Spinal cord (tissue), 10 donors: ENCODE results near the gene PTPMT1. TPM values are rescaled to one million over a fixed set of nuclear protein-coding genes. Genes with fewer than 3 reads are reported as not detected.
"Not testable (repeated sequence)": the region's sequence is repeated elsewhere in the genome, so short reads cannot be mapped to it uniquely, and the experiment has no call there.

Experiments used
- DNase-seq, 6 donors: peaks; one replicate each; pipeline versions ENCODE4 v3.0.0 to v3.0.0-alpha.2; 2013 to 2015; ENCODE audit warnings: low spot score in 6 of 6, low read depth in 4 of 6
- H3K27ac ChIP-seq: one replicate; pipeline ENCODE4 v1.5.1; 2013; ENCODE audit warnings: low read depth, low read length, control low read depth
- H3K27me3 ChIP-seq: one replicate; pipeline ENCODE4 v1.6.1; 2013; ENCODE audit warnings: low read length; ENCODE audit not compliant: control insufficient read depth, insufficient read depth
- H3K36me3 ChIP-seq: one replicate; pipeline ENCODE4 v1.6.1; 2013; ENCODE audit warnings: low read length; ENCODE audit not compliant: control insufficient read depth, insufficient read depth
- H3K4me1 ChIP-seq: one replicate; pipeline ENCODE4 v1.6.1; 2013; ENCODE audit warnings: low read length; ENCODE audit not compliant: control insufficient read depth, insufficient read depth
- H3K4me3 ChIP-seq: one replicate; pipeline ENCODE4 v1.5.1; 2013; ENCODE audit warnings: low read depth, low read length, control low read depth
- H3K9me3 ChIP-seq: one replicate; pipeline ENCODE4 v1.6.1; 2013; ENCODE audit warnings: low read length; ENCODE audit not compliant: control insufficient read depth, insufficient read depth
- WGBS: methylation state at CpG from one replicate; pipeline ENCODE4 v1.1.5; 2013; ENCODE audit warnings: missing lambda C conversion rate; ENCODE audit not compliant: insufficient coverage; 5-methylcytosine and 5-hydroxymethylcytosine counted together
- polyA plus RNA-seq, 2 donors: library from polyadenylated mRNA; unstranded; fragments of 120-200 nt; gene quantifications; one replicate each; pipeline ENCODE4 v1.2.1, GENCODE V29; 2013; ENCODE audit not compliant: insufficient read length in 2 of 2
- total RNA-seq, 2 donors: library from RNA; depleted of rRNA in 1 of 2; stranded (reverse); fragments of 120-200 nt in 1 of 2; fragments of >200 nt in 1 of 2; gene quantifications; one replicate each; pipeline versions ENCODE4 v1.2.3 to v1.2.4, GENCODE V29; 2013 to 2014
- donor health status: healthy.

PTPMT1 gene
- total and polyA plus RNA-seq, 4 donors: 41.8 to 83.7 (median 78.3) TPM

GRCh38 chr11:47557004-47557403 is 8.4 kb upstream of the PTPMT1 start:
- DNase-seq, H3K4me3 ChIP-seq, H3K27me3 ChIP-seq, H3K9me3 ChIP-seq, H3K27ac ChIP-seq, H3K4me1 ChIP-seq, H3K36me3 ChIP-seq: not testable (repeated sequence)
- 100% methylated on average over 4 of the region's 12 CpGs for WGBS

- no peak overlapping the region for H3K27ac ChIP-seq
- H3K4me1 ChIP-seq: no peaks in the 10 kb centered on the region
- no peaks in the 10 kb centered on the region for H3K9me3 ChIP-seq
- no peaks in the 10 kb centered on the region for H3K27me3 ChIP-seq
- WGBS: no CpG with 5 or more reads among the region's 1 CpG
- H3K4me3 ChIP-seq: no peak overlapping the region
- no peak for DNase-seq
- no peaks in the 10 kb centered on the region for H3K36me3 ChIP-seq
Observed at GRCh38 chr11:47558695-47559094, 6.7 kb upstream of the PTPMT1 start.

GRCh38 chr11:47560426-47560825 is 5.0 kb upstream of the PTPMT1 start:
- H3K4me1 ChIP-seq: peaks cover 7% of the 10 kb centered on the region
- no peak overlapping the region for H3K4me3 ChIP-seq
- 90% methylated on average over 2 of the region's 2 CpGs for WGBS
- no peak for DNase-seq
- no peak overlapping the region for H3K27ac ChIP-seq
- H3K36me3 ChIP-seq: no peaks in the 10 kb centered on the region
- no peaks in the 10 kb centered on the region for H3K27me3 ChIP-seq
- no peaks in the 10 kb centered on the region for H3K9me3 ChIP-seq

GRCh38 chr11:47562393-47562792 is 3.0 kb upstream of the PTPMT1 start:
- WGBS: 100% methylated on average over 2 of the region's 4 CpGs
- H3K27ac ChIP-seq: not testable (repeated sequence)

GRCh38 chr11:47564366-47564765 is 1.0 kb upstream of the PTPMT1 start:
- H3K9me3 ChIP-seq, H3K36me3 ChIP-seq, H3K27ac ChIP-seq, H3K27me3 ChIP-seq, DNase-seq, H3K4me3 ChIP-seq: not testable (repeated sequence)
- WGBS: 100% methylated on average over 3 of the region's 10 CpGs
- H3K4me1 ChIP-seq: peaks cover 16% of the 10 kb centered on the region

More at GRCh38 chr11:47562393-47562792, 3.0 kb upstream of the PTPMT1 start:
- not testable (repeated sequence) for H3K36me3 ChIP-seq, H3K27me3 ChIP-seq, DNase-seq, H3K9me3 ChIP-seq, H3K4me3 ChIP-seq
- H3K4me1 ChIP-seq: peaks cover 16% of the 10 kb centered on the region

GRCh38 chr11:47564933-47565339 is 463 bp upstream of the PTPMT1 start:
- DNase-seq: no peak
- no peaks in the 10 kb centered on the region for H3K9me3 ChIP-seq
- peak overlapping the region; percentile 82 for H3K27ac ChIP-seq
- peaks cover 16% of the 10 kb centered on the region for H3K4me1 ChIP-seq
- 8% methylated on average over 9 of the region's 11 CpGs for WGBS
- peak overlapping the region; percentile 74 for H3K4me3 ChIP-seq
- peaks cover 15% of the 10 kb centered on the region for H3K36me3 ChIP-seq
- no peaks in the 10 kb centered on the region for H3K27me3 ChIP-seq

- Histone ChIP-seq H3K27ac (no peak overlapping the region), H3K36me3 (peaks cover 19% of the 10 kb centered on the region), H3K4me3 (peak overlapping the region; percentile 74), H3K9me3 (no peaks in the 10 kb centered on the region), H3K27me3 (no peaks in the 10 kb centered on the region), H3K4me1 (peaks cover 16% of the 10 kb centered on the region)
- no peak for DNase-seq
- 48% methylated on average over 12 of the region's 17 CpGs for WGBS
Observed at GRCh38 chr11:47566149-47566698, 825 bp downstream of the PTPMT1 start.

GRCh38 chr11:47569646-47570045 is 4.2 kb downstream of the PTPMT1 start:
- no peak overlapping the region for H3K27ac ChIP-seq
- H3K27me3 ChIP-seq: no peaks in the 10 kb centered on the region
- WGBS: over 99% methylated on average over 7 of the region's 7 CpGs
- peaks cover 35% of the 10 kb centered on the region for H3K36me3 ChIP-seq
- no peak for DNase-seq
- no peak overlapping the region for H3K4me3 ChIP-seq
- no peaks in the 10 kb centered on the region for H3K9me3 ChIP-seq
- peaks cover 27% of the 10 kb centered on the region for H3K4me1 ChIP-seq

GRCh38 chr11:47570651-47571356 is 5.4 kb downstream of the PTPMT1 start:
- Histone ChIP-seq H3K27ac (no peak overlapping the region), H3K4me3 (no peak overlapping the region), H3K36me3 (peaks cover 47% of the 10 kb centered on the region), H3K27me3 (no peaks in the 10 kb centered on the region), H3K4me1 (peaks cover 18% of the 10 kb centered on the region), H3K9me3 (no peaks in the 10 kb centered on the region)
- 100% methylated on average over 1 of the region's 3 CpGs for WGBS
- no peak for DNase-seq

- H3K4me3 ChIP-seq: no peak overlapping the region
- no peak for DNase-seq
- no peaks in the 10 kb centered on the region for H3K9me3 ChIP-seq
- 69% methylated on average over 3 of the region's 4 CpGs for WGBS
- peaks cover 52% of the 10 kb centered on the region for H3K36me3 ChIP-seq
- H3K4me1 ChIP-seq: peaks cover 12% of the 10 kb centered on the region
- H3K27ac ChIP-seq: no peak overlapping the region
- no peaks in the 10 kb centered on the region for H3K27me3 ChIP-seq
Observed at GRCh38 chr11:47571357-47571729, 5.9 kb downstream of the PTPMT1 start.
